GM12873 (cell line): Measurements from ENCODE around the gene TMEM145.

ENCODE experiments used
- TF ChIP-seq, protein P1 (sequence below): IDR thresholded peaks from 2 replicates; pipeline ENCODE4 v1.5.1; 2012; ENCODE audit warnings: low read depth, mild to moderate bottlenecking, moderate library complexity, low read length, control low read depth; ENCODE audit not compliant: insufficient read depth; ENCODE audit errors: missing control alignments

Gene TMEM145

DNA sequence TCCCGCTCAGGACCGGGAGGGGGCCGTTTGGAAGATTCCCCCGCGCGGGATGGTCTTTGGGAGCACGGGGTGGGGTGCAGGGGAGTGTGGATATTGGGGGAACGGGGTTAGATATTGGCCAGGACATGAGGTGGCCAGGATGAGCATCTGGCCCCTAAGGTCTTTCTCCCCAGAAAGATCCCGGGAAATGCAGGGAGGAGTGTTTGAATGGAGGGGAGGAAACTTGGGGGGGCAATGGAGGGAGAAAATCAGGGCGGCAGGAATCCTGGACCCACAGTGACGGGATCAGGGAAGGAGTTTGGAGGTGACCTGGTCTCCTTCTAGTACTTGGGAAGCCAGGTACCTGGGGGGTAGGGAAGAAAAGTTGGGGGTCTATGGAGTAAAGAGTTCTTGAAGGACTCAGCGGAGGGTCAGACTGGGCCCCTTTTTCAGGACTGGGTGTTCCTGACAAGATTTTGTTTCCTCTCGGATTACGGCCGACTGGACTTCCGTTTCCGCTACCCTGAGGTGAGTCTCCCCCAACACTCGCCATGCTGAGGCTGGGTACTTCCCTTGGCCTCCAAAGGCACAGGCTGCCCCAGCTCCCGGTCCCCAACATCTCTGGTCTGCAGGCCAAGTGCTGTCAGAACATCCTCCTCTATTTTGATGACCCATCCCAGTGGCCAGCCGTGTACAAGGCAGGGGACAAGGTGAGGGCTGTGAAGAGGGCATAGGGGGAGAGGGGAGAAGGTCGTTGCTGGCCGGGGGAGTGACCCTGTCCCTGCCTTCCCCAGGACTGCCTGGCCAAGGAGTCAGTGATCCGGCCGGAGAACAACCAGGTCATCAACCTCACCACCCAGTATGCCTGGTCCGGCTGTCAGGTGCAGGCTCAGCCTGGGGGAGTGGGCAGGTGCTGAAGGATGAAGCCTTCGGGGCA lies 989 bp downstream of the TMEM145 start:
- TF ChIP-seq, protein P1, sequence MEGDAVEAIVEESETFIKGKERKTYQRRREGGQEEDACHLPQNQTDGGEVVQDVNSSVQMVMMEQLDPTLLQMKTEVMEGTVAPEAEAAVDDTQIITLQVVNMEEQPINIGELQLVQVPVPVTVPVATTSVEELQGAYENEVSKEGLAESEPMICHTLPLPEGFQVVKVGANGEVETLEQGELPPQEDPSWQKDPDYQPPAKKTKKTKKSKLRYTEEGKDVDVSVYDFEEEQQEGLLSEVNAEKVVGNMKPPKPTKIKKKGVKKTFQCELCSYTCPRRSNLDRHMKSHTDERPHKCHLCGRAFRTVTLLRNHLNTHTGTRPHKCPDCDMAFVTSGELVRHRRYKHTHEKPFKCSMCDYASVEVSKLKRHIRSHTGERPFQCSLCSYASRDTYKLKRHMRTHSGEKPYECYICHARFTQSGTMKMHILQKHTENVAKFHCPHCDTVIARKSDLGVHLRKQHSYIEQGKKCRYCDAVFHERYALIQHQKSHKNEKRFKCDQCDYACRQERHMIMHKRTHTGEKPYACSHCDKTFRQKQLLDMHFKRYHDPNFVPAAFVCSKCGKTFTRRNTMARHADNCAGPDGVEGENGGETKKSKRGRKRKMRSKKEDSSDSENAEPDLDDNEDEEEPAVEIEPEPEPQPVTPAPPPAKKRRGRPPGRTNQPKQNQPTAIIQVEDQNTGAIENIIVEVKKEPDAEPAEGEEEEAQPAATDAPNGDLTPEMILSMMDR, result no peak

DNA sequence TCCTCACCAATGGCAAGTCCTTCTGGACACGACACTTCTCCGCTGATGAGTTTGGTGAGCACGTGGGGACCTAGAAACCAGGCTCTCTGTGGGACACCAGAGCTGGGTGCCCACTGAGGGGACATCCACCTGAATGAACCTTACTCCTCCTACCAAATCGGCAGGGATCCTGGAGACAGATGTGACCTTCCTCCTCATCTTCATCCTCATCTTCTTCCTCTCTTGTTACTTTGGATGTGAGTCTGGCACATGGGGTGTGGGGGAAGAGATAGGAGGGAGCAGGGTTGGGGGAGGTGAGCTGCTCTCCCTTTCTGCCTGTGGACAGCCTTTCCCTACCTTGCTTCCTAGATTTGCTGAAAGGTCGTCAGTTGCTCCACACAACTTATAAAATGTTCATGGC lies 1.9 kb downstream of the TMEM145 start:
- TF ChIP-seq, protein P1, result no peak

DNA sequence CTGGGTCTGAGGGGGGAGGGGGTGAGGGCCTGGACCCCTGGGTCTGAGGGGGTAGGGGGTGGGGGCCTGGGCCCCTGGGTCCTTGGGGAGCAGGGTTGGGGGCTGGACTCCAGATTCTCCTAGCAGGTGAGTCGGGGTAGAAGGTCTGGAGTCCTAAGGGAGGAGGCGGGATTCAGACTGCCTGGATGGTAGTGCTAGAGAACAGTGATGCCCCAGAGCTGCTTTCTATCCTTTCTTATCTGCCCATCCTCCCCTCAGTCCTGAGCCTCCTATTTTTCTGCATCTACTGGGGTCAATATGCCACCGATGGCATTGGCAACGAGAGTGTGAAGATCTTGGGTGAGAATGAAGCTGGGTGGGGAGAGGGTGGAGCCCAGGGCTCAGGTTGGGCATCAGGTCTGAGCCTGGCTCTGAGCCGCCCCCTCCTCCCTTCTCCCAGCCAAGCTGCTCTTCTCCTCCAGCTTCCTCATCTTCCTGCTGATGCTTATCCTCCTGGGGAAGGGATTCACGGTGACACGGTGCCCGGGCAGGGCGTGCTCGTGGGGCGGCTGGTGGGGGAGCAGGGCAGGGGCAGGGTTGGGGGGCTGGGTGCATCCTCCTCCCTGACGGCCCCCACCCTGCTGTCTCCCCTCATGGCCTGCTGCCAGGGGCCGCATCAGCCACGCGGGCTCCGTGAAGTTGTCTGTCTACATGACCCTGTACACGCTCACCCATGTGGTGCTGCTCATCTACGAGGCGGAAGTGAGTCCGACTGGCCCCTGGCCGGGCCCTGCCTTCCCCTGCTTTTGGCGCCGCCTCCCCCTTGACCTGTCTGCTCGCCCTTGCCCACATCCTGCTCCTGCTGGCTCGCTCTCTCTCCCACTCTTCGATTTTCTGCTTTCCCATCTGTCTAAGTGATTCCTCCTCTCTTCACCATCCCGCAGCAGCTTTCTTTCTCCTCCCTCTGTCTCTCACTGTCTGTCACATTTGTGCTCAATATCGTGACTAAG lies 3.4 kb downstream of the TMEM145 start:
- TF ChIP-seq, protein P1, result no peak

DNA sequence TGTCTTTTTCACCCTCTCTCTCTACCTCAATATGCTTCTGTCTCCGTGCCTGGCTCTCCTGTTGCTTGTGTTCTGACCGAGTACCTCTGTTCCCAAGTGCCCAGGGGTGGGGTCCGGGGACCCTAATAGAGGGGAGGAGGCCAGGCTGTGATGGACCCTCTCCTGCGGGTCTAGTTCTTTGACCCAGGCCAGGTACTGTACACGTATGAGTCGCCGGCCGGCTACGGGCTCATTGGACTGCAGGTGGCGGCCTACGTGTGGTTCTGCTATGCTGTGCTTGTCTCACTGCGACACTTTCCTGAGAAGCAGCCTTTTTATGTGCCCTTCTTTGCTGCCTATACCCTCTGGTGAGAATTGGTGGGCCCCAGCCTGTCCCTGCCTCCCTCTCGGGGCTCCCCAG lies 4.4 kb downstream of the TMEM145 start:
- TF ChIP-seq, protein P1, result no peak

DNA sequence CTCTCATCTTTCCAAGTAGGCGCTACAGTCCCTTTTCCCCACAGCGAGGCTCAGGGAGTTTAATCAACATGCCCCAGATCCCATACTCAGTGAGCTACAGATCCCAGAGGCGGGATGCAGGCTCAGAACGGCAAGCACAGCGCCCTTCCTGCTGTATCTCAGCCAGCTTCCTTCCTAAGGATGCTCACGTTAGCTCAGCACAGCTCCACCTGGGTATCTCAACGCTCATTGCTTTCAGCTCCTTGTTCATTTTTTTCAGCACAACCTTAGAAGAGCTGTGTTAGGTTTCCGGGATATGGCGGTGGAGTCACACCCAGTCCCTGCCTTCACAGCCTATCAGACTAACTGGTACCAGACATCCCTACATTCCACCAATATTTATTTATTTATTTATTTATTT lies 9.2 kb downstream of the TMEM145 start:
- TF ChIP-seq, protein P1, result no peak

DNA sequence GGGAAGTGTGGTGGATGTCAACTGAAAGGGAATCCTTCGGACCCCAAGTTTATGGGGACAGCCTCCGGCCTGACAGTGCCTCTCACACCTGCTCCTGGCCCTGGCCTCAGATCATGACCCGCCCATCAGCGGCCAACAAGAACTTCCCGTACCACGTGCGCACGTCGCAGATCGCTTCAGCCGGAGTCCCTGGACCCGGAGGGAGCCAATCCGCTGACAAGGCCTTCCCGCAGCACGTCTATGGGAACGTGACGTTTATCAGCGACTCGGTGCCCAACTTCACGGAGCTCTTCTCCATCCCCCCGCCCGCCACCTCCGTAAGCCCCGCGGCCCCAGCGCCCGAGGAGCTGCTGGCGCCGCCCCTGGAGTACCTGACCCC lies 10.4 kb downstream of the TMEM145 start:
- TF ChIP-seq, protein P1, result no peak
